ENCODE results near the gene SLC6A1. TPM values are rescaled to one million over a fixed set of nuclear protein-coding genes. Genes with fewer than 3 reads are reported as not detected.

SLC6A1 gene
- total RNA-seq, 1 experiment from 2014 or later: not detected

DNA sequence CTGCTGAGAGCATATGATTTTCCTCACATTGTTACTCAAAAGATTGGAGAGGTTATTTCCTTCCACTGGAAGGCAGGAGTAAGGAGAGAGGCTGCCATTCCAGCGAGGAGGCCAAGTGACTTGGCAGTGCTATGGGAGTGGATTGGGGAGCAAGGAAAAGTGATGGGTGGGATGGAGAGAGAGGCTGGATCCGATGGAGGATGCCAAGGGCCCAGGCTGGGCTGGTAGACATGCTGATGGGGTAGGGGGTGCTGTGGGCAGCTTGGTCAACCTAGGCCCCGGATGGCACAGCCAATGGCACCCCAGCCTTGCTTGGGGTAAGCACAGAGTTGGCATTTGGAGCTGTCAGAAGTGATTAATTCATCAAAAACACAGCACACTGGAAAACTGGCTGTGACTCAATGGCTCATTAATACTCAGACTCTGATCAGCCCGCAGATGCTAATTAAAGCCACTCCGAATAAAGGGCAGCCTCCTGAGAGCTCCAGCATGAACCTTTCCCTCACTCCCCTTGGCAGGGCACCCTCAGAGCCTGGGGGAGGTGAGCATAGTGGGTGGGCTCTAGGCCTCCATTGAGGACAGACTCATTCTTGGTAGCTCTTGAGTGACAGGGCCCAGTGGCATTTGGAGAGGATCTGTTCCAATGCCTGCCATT lies 22.1 kb upstream of the SLC6A1 start:
- no peak for DNase-seq (ENCODE audit: low spot score)

DNA sequence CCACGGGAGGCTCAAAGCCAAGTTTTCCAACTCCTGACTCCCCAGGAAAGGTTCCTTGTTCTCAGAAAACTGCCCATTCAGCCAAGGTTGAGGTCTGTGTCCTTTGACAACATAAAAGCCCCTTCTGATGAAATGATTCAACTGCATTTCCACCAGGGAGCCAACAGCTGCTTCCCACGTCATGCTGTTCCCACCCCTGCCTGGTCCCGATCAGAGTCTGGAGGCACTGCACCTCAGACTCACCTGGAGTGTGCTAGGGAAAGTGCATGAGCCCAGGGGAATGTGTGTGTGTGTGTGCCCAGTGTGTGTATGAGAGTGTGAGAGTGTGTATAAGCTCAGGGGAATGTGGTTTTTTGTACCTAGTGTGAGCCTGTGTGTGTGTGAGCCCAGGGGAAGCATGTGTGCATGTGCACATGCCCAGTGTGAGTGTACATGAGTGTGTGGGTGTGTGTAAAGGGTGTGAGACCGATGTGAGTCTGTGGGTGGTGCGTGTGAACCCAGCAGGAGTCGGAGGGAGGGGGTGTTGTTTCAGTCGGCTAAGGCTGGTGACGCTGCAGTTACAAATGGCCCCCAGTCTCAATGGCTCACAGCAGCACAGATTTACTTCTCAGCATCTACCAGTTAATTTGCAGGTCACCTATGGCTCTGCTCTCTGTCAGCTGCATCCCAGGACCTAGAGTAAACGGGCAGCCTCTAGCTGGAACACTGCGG lies 20.3 kb upstream of the SLC6A1 start:
- DNase-seq (ENCODE audit: low spot score): no peak

DNA sequence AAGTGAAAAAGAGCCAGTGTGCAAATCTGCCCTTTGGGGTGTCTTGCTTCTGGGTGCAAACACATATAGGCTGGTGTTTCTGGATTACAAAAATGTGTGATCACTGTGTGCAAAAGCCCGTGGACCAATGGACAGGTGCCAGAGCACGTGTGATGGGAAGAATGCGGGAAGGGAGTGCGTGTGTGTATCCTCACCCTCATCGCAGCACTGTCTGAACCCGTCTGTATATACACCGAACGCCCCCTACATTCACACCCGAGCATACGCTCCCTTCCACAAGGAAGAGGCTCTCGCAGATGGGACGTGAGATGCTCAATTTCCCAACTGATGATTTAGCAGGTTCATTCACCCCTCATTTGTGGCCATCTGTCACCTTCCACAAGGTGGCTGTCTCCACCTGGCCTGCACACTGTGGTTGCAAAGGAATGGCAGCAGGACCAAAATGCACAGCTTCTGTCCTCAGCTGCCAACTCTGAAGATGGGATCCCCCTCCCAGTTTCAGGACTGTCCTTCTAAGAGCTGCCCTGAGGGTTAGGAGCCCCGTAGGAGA lies 19.4 kb upstream of the SLC6A1 start:
- DNase-seq (ENCODE audit: low spot score): no peak

DNA sequence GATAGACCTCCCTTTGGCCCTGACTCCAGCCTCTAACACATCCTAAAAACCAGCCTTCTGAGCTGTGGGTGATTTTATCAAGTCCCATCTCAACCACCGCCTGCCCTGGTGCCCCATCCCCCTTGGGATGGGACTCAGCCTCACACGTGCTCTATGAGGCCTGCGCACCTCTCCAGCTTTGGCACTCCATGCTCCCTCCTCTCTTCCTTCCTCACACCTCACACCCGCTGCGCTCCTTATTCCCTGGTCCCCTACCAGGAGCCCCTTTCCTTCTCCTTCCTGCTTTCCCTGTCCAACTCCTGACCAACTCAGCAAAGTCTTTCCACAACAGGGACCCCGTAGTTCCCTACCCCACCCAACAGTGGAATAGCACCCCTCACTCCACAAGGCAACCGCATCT lies 18.4 kb upstream of the SLC6A1 start:
- no peak for DNase-seq (ENCODE audit: low spot score)

DNA sequence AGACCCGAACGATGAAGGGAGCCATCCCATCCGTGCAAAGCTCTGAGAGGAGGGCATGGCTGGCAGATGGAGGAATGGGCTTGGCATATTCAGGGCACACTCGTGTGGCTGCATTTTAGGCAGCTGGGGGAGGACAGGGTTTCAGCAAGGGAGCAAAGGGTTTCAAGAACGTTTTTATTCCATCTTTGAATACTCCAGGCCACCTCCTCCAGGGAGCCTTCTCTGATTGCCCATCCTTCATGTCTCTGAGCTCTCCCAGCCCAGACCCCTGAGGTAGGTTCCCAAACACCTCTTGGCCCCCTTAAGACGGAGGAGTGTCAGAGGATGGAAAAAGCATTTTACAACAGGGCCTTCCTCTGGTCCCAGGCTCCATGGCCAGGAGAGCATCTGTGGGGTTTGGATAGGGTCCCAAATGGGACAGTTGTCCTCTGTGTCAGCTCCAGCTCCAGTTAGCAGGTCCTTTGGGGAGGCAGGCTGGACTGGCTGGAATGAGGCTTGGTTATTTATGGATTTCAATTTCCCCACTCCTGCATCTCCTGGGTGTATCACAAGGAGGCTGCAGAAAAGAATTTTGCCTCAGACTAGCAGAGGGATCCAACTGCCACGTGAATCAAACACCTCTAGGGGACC lies 17.7 kb upstream of the SLC6A1 start:
- no peak for DNase-seq (ENCODE audit: low spot score)

DNA sequence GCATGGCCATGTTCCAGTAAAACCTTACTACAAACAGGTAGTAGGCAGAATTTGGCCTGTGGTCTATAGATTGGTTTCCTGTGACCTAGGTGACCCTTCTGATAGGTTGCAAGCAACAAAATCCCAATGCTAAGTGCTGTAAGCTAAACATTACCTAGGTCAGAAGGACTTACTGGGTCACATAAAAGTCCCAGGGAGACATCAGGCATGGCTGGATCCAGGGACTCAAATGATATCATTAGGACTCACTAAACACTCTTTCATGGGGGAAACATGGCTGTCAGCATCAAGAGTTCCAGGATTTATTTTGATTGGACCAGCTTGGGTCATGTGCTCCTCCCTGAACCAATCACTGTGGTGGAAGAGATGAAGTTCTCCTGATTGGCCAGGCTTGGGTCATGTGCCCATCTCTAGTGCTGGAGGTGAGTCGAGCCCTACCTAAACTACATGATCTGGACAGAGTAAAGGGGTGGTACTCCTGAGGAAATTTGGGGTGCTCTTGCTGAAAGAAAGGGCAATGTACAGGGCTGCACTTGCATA lies 16.8 kb upstream of the SLC6A1 start:
- DNase-seq (ENCODE audit: low spot score): no peak

DNA sequence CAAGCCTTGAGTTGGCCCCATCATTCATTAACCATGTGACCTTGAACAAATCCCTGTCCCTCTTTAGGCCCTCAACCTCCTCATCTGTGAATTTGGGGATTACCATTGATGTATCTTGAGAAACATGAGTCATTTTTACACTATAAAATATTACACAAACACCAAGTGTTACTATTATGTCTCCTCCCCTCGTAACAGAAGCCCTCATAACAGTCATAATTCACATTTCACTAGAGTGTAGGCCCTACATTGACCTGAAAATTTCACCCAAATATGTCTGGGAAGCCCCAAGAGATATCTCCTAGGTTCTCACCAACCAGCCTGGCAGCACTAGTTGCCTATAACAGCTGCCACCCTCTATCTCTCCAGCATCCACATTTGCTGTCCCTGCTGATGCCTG lies 15.8 kb upstream of the SLC6A1 start:
- no peak for DNase-seq (ENCODE audit: low spot score)

DNA sequence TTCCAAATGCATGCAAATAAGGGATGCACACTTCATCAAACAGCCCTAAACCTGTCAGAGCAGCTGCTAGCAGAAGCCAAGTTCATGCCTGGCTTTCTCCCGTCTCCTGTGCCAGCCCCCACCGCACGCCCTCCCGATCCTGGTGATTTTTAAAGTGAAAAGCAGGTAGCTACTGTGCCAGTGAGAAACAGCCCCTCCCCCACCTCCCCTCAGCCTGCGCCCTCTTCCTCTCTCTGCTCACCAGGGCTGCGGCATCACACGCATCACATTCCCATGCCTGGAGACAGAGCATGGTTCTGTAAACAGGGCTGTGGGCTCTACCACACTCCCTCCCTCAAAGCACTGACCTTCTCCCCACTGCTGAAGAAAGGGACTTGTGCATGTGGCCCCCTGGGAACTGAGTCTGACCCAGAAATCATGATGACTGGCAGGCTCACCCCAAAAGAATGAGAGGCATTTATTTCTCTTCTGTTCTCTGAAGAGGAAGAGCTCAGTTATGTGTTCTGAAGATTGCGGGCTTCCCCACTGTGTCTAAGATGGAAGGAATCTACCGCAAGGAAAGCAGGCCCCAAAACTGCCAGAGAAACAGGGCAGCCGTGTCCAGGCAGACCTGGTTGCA lies 14.5 kb upstream of the SLC6A1 start:
- DNase-seq (ENCODE audit: low spot score): no peak

DNA sequence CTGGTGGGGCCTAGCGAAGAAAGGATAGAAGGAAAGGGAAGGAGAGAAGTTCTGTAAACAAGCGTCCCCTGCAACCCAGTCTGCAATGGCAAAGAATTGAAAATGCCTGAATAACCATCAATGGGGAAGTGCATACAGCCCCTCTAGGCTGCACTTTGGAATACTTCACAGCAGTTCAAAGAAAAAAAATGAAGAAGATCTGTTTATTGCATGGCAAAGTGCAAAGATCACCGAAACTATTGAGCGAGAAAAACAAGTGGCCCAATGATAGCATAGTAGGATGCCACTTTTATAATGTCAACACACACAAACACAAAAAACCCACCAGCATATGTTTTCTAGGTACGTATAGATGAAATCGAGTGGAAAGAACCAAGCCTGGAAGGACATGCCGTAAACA lies 13.6 kb upstream of the SLC6A1 start:
- DNase-seq (ENCODE audit: low spot score): no peak

DNA sequence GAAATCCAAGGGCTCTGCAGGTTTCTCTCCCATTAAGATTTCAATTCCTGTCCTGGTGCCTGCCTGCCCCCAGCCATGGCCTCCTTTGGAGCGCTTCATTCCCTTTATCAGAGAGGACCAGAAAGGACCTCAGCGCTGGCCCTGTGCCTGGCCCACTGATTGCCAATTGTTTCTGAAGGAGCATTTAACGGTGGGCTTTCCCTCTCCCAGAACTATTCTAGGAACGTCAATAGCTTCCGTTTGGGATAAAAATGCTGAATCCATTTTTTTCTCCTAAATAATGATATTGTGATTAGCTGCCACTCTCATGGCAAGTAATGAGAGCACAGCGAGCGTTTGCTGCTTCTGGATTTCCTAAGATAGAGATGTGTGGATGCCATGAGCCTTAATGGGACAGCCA lies 12.2 kb upstream of the SLC6A1 start:
- DNase-seq (ENCODE audit: low spot score): no peak

DNA sequence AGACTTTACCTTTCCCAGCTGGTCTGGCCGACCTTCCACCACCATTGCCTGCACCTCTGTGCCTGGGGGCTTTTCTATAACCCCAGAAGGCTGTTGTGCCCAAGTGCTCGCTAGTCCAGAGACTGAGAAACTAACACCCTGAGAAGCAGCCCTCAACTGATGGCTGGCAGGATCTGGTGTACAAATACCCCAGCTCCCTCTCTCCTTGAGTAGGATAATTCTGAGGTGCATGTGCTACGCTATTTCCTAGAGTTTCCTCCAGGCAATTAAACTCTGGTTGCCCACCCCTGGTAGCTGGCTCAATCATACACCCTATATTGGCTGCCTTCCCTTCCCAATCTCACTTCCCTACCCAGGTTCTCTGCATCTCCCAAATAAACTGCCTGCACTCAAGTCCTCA lies 11.5 kb upstream of the SLC6A1 start:
- DNase-seq (ENCODE audit: low spot score): no peak

DNA sequence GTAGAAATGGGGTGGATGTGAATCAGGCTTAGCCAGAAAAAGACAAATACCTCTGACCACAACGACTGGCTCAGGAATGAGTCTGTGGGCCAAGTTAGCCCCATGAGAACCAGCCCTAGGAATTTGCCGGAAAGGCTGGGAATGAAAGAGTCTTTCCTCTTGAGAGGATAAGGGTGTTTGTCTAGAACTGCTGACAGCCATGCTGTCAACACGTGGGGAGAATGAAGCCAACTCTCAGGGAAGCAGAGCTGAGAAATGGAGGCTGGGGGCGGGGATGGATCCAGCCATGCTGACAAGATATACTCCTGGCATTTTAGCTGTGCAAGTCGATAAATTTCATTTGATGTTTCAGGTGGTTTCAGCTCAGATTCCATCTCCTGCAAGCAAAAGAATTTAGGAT lies 10.6 kb upstream of the SLC6A1 start:
- no peak for DNase-seq (ENCODE audit: low spot score)

DNA sequence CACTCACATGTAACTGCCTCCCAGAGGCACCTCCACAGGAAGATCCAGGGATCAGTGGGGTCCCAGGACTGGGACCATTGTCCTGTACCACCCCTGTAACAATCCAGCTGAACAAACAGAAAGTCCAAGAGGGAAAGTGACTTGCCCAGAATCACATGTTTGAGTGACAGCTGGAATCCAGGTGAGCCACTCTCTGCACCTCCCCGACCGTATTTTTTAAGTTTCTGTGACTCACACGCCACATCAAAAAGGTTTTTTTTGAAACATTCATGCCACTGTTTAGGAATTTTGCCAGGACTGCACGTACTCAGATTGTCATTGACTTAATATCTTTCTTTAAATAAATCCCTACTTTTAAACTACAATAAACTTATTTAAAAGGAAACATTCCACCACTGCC lies 9.8 kb upstream of the SLC6A1 start:
- DNase-seq (ENCODE audit: low spot score): peak; percentile 18

DNA sequence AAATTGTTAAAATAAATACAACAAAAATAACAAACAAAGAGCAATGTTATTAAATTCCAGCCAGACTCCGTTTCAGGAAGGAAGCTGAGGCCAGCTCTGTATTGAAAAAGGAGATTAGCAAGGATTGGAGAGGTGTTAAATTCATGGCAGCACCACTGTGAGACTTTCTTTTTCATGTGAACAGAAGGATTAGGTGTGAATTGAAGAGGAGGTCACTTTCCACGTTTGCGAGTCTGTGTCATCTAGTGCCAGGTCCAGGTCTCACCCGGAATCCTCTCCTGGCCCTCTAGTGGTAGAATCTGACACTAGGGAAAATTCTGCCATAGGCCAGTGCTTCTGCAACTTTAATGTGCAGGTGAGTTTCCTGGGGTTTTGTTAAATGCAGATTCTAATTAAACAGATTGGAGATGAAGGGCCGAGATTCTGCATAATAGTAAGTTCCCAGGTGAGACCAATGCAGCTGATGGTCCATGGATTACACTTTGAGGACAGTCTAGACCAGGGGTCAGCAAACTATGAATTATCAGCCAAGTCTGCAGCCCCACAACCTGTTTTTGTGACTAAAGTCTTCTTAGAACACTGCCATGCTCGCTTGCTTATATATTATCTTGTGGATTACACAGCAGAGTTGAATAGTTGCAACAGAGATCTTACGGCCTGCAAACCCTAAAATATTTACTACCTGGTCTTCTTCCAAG lies 9.2 kb upstream of the SLC6A1 start:
- DNase-seq (ENCODE audit: low spot score): peak; percentile 37

DNA sequence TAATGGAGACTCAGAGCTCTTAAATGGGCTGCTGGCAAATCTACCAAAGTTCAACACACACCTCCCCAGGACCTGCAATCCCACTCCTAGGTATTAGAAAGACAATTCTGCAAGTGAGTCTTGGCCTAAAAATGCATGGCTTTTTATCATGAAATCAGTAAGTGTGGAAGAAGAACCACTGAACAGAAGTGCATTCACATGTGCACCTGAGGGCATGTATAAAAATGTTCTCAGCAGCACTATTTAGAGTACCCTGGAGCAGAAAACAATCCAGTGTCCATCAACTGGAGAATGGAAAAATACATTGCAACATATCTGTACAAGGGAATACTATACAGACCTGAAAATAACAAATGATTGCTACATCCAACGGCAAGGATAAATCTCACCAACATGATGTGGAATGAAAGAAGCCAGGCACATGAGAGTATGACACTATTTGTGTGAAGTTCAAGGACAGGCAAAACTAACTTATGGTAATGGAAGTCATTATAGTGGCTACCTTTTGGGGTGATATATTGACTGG lies 8.1 kb upstream of the SLC6A1 start:
- no peak for DNase-seq (ENCODE audit: low spot score)

DNA sequence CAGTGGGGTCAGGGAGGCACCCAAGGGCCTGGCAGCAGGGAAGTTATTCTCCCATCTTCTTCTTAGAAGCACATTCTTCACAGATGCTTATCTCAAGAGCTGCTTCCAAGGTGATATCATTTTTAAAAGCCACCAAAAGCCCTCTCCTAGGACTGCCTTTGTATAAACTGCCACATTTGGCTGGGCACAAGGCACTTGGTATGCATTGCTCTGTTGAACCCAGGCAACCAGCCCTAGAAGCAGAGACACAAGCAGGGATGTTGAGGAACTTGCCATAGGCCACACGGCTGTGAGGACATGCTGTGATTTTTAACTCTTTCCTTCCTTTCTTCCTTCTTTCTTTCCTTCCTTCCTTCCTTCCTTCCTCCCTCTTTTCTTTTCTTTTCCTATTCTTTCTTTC lies 7.4 kb upstream of the SLC6A1 start:
- no peak for DNase-seq (ENCODE audit: low spot score)

DNA sequence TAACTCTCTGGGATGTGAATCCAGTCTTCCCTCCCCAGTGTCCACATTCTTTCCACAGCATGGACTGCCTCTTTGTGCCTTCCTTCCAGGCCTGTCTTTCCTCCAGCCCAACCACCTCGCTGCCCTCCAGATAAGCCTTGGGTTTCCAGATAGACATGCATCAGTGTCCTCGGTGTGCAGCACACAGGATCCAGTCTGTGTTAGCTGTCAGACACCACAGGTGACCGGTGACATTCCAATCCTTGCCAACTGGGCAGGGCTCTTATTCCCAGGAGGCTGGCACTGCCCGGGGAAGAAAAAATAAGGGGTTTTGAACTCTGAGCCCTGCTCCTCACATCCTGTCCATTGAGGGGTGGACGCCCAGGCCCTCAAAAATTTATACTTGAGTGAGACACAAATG lies 6.0 kb upstream of the SLC6A1 start:
- no peak for DNase-seq (ENCODE audit: low spot score)

DNA sequence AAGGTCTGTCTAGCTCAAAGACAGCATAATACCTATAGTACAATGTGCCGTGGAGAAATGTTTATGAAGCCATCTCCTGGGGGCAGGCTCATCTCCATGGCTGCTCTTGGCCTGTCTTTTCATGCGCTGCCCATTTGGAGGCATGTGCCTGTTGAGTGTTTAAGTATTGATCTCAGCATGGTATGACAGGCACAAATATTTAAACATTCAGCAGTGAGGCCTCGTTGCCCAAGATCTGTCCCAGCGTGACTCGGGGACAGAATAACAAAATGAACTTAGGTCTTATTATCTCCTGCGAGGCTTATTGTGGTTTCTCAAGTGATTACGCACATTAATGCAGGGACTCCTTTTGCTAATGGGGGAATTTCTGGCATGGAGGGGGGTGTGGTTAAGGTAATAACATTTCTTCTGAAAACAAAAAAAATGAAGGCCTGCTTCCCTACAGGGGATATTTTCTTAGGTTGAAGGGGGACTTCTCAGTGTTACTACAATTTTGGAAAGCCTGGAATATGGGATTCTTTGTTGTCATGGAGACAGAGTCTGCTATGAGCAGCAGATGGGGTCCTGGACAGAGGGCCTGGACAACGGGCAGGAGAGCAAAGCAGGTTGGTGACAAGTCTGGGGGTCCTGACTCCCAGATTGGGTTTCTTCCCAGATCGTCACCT lies 4.4 kb upstream of the SLC6A1 start:
- no peak for DNase-seq (ENCODE audit: low spot score)

DNA sequence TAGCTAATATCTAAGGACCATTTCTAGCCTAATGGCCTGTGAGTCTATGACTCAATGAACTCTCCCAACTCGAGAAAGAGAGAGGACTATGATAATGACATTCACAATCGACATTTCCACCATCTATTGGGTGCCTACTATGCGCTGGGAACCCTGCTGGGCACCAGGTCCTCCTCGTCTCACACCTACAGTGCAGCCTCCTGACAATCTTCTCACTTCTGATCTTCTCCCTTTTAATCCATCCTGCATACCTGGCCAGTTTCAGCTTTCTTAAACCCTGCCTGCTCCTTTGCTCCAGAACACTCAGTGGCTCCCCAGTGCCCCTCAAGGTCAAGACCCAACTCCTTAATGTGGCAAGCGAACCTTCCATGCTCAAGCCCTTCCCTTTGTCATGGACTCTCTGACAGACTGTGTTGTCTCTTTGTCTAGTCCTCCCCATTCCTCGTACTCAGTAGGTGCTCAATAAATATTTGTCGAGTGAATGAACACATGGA lies 3.5 kb upstream of the SLC6A1 start:
- DNase-seq (ENCODE audit: low spot score): no peak

DNA sequence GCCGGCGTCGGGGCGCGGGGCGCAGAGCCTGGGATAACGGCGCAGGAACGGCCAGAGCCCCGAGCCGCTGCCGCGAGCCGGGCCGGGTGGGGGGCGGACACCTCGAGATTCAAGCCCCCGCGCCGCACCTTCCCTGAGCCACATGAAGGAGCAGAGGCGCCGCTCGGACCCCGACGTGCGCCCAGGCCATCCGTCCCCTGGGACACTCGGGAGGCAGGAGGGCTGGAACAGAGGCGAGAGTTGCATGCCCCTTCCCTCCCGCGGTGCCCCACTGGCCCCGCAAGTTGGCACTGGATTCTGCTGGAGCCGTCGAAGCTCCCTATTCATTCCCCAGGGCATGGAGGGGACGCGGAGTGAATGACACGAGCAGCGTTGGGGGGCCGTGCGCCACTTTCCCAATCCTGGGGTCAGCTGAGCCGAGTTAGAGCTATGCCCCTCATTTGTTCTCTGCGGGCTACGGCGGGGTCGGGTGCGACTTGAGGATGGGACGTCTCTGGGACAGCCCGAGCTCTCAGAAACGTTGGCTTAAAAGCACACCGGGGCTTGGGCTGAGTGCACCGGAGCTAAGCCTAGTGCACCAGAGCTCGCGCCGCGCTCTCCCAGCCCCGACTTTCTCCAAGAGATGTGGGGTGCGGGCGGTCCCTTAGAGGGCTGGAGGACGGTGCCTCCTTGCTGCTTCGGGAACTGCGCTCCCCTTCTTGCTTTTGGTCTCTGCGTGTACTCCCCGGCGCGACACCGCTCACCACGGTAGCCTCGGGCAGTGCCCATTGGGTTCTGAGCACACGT lies 588 bp downstream of the SLC6A1 start:
- no peak for DNase-seq (ENCODE audit: low spot score)

Measured in H4 (cell line).